ENCODE measurements around the gene IRGQ.

GRCh38 chr19:43586346-43586745 is 9.6 kb downstream of the IRGQ start:
- TF ChIP-seq, protein P1, sequence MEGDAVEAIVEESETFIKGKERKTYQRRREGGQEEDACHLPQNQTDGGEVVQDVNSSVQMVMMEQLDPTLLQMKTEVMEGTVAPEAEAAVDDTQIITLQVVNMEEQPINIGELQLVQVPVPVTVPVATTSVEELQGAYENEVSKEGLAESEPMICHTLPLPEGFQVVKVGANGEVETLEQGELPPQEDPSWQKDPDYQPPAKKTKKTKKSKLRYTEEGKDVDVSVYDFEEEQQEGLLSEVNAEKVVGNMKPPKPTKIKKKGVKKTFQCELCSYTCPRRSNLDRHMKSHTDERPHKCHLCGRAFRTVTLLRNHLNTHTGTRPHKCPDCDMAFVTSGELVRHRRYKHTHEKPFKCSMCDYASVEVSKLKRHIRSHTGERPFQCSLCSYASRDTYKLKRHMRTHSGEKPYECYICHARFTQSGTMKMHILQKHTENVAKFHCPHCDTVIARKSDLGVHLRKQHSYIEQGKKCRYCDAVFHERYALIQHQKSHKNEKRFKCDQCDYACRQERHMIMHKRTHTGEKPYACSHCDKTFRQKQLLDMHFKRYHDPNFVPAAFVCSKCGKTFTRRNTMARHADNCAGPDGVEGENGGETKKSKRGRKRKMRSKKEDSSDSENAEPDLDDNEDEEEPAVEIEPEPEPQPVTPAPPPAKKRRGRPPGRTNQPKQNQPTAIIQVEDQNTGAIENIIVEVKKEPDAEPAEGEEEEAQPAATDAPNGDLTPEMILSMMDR (conservative IDR thresholded peaks at IDR 0.05; ENCODE audit: low read depth in 2 of 2) = no peak
- TF ChIP-seq POLR2AphosphoS5 (IDR thresholded peaks at IDR 0.05; ENCODE audit: low read depth) = no peak
- no peak for TF ChIP-seq EZH2 (IDR thresholded peaks at IDR 0.05; ENCODE audit: low read depth, unreplicated experiment)
- no peak for TF ChIP-seq ZNF114 (CRISPR knock-in tag; IDR thresholded peaks at IDR 0.05)
- TF ChIP-seq EZH2phosphoT487 (IDR thresholded peaks at IDR 0.05; ENCODE audit: unreplicated experiment) = no peak
- no peak for TF ChIP-seq CREB1 (CRISPR knock-in tag; IDR thresholded peaks at IDR 0.05; ENCODE audit: low read depth)
- TF ChIP-seq JUNB (IDR thresholded peaks at IDR 0.05; ENCODE audit: unreplicated experiment) = no peak
